ENCODE results near the gene PRR27. TPM values are rescaled to one million over a fixed set of nuclear protein-coding genes. Genes with fewer than 3 reads are reported as not detected.
"Not testable (repeated sequence)": the region's sequence is repeated elsewhere in the genome, so short reads cannot be mapped to it uniquely, and the experiment has no call there.

PRR27 gene
- total RNA-seq, 2 donors from 2014 or later, result not detected

DNA sequence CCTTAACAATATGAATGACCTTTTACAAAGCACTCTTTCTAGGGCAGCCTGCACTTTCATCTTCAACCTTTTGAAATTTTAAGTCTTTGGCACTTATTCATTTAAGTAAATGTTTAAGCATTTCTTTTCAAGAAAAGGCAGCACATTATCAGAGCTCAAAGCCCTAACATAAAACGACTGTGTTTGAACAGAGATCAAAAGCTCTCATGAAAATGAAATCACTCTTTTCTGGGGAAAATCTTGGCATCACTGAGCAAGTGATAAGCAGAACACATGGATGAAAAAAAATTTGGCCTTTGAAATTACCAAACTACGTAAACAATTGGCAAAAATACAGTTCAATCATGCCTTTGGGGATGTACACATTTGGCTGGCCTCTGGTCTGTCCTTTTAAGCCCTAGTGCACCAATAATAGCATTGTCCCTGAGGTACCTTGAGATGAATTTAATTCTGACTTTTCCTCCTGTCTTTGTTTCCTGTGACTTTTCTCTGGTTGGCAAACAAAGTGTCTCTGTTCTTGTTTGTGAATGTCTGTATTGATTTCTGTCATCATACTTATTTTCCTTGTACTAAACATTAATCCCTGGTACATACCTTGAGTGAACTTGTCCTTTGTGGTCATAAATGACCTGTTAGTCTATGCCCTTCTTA, 28.6 kb downstream of the PRR27 start:
- H3K4me3 Mint-ChIP-seq, result no peak overlapping the region
- H3K9me3 ChIP-seq (ENCODE audit: control insufficient read depth, low read length, poor library complexity, severe bottlenecking), result no peaks in the 10 kb centered on the region
- H3K27ac Mint-ChIP-seq, result no peak overlapping the region
- H3K27me3 Mint-ChIP-seq, result peaks cover 11% of the 10 kb centered on the region
- ATAC-seq, result no peak
- no peak for DNase-seq
- no peaks in the 10 kb centered on the region for H3K36me3 Mint-ChIP-seq (ENCODE audit: low read depth)
- no peaks in the 10 kb centered on the region for H3K4me1 Mint-ChIP-seq

DNA sequence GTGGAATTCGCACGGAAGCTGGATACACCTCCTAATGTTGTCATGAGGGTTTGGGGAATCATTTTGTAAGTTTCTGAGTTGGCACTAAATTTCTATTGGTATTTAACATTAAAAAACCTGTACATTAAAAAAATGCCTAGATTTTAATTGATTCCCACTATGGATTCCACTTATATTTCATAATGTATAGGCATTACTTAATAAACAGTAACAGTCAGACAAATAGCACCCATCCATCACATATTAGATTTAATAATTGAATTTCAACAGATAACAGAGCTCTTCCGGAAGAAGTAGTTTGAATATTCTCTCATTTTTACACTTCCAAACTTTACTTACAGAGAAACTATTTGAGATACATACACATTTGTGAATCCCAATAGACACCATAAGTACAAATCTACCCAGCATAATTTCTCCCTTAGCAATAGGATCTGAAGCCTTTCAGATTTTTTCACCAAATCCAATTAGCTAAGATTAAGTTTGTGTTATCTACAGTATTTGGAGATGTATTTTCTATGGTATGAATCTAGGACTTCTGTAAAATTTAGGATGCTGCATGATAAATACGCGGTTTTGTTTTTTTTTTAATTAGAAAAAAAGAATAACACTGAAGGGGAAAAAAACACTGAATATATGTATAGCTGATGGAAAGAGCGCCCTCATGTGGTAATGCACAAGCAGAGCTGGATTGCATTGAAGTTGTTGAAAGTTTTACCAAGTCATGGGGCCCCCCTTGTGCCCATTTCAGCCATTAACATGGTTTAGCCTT, 29.3 kb downstream of the PRR27 start:
- no peak for DNase-seq
- no peak overlapping the region for H3K4me3 Mint-ChIP-seq
- H3K4me1 Mint-ChIP-seq, result no peaks in the 10 kb centered on the region
- no peak overlapping the region for H3K27ac Mint-ChIP-seq
- H3K36me3 Mint-ChIP-seq (ENCODE audit: low read depth), result no peaks in the 10 kb centered on the region
- no peaks in the 10 kb centered on the region for H3K9me3 ChIP-seq (ENCODE audit: control insufficient read depth, low read length, poor library complexity, severe bottlenecking)
- ATAC-seq, result no peak
- H3K27me3 Mint-ChIP-seq, result peaks cover 11% of the 10 kb centered on the region

DNA sequence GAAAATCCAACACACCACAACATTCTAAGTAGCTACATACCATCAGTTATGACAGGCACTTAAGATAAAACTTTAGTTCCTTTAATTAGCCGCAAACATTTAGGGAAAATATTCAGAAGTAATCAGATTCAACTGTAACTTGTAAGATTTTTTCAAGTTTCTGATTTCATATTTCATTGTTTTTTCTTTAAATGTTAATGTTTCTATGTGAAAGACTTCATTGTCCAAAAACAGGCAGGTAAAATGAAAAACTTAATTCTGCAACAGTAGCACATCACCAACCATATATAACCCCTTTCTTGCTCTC, 29.9 kb downstream of the PRR27 start:
- ATAC-seq (no peak), DNase-seq (no peak)
- no peaks in the 10 kb centered on the region for H3K9me3 ChIP-seq (ENCODE audit: control insufficient read depth, low read length, poor library complexity, severe bottlenecking)
- Mint-ChIP-seq H3K36me3 (ENCODE audit: low read depth) (no peaks in the 10 kb centered on the region), H3K27ac (no peak overlapping the region), H3K4me3 (no peak overlapping the region), H3K27me3 (peaks cover 11% of the 10 kb centered on the region), H3K4me1 (no peaks in the 10 kb centered on the region)

DNA sequence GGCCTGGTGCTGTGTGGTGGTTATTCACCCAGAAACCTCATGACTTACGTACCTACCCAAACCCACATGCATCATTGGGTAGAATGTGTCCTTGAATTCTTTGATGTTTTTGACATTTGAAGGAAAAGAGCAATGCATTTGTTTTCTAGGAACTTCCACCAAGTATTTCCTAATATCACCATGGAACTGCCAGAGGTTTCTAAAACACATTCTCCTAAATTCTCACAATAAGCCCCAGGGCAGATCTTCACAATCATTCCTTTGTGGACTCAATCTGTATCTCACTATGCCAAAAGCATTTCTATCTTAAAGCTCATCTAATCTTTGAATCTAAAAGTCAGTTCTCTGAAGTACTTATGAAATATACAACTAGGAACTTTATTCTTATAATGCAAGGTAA, 33.2 kb downstream of the PRR27 start:
- no peaks in the 10 kb centered on the region for H3K9me3 ChIP-seq (ENCODE audit: control insufficient read depth, low read length, poor library complexity, severe bottlenecking)
- H3K36me3 Mint-ChIP-seq (ENCODE audit: low read depth), result no peaks in the 10 kb centered on the region
- ATAC-seq (no peak), DNase-seq (no peak)
- H3K27me3 Mint-ChIP-seq, result peaks cover 11% of the 10 kb centered on the region
- H3K27ac Mint-ChIP-seq, result no peak overlapping the region
- H3K4me1 Mint-ChIP-seq, result no peaks in the 10 kb centered on the region
- H3K4me3 Mint-ChIP-seq, result no peak overlapping the region

DNA sequence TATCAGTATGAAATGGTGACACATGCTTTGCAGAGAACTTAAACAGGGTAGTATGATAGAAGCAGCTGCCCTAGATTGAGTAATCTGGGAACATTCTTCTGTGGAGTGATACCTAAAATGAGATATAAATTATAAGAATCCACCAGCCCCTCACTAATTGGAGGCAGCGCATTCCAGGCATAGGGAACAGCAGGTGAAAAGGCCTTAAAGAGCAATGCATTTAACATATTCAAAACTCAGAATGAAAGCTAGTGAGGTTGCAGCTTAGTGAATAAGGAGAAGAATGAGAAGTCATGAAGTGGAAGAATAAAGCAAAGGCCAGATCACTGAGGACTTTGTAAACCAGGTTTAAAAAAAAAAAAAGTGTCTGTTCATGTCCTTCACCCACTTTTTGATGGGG, 36.5 kb downstream of the PRR27 start:
- no peaks in the 10 kb centered on the region for H3K9me3 ChIP-seq (ENCODE audit: control insufficient read depth, low read length, poor library complexity, severe bottlenecking)
- DNase-seq (no peak), ATAC-seq (no peak)
- Mint-ChIP-seq H3K4me3 (no peak overlapping the region), H3K4me1 (no peaks in the 10 kb centered on the region), H3K36me3 (ENCODE audit: low read depth) (no peaks in the 10 kb centered on the region), H3K27ac (no peak overlapping the region), H3K27me3 (no peaks in the 10 kb centered on the region)

DNA sequence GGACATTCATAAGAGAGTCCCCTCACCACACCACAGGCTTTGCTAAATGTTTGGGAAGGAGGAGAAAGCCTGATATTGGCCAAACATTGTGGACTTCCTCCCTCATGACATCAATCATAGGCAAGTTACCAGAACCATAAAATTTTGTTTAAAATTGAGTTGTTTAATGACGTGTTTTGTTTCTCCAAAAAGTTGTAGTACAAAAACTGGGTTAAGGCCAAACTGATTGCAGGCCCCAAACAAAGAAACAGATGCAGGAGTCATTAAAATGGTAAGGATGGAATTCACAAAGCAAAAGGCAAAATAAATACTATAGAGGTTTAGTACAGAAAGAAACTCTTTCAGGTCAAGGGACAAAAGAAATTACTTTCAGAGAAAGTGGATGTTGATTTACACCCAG, 37.6 kb downstream of the PRR27 start:
- no peaks in the 10 kb centered on the region for H3K27me3 Mint-ChIP-seq
- no peaks in the 10 kb centered on the region for H3K9me3 ChIP-seq (ENCODE audit: control insufficient read depth, low read length, poor library complexity, severe bottlenecking)
- no peaks in the 10 kb centered on the region for H3K36me3 Mint-ChIP-seq (ENCODE audit: low read depth)
- H3K4me3 Mint-ChIP-seq, result no peak overlapping the region
- DNase-seq (no peak), ATAC-seq (no peak)
- H3K4me1 Mint-ChIP-seq, result no peaks in the 10 kb centered on the region
- H3K27ac Mint-ChIP-seq, result no peak overlapping the region

DNA sequence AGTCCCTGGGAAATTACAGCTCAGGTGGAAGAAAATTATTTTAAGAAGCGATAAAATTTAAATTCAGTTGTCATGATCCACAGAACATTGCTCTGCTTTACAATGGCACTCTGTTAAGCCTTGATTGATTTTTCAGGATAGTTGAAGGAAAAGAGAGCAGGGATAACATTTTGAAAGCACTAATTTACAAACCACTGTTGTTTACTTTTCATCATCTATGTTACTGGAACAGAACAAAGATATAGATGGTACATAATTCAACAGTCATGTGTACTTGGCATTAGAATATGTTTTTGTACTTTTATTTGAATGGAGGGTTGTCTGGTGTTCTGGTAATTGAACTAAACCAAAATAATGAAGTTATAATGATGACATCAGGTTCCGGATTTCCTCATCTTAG, 38.9 kb downstream of the PRR27 start:
- DNase-seq (no peak), ATAC-seq (no peak)
- Mint-ChIP-seq H3K27me3 (no peaks in the 10 kb centered on the region), H3K4me3 (no peak overlapping the region), H3K4me1 (no peaks in the 10 kb centered on the region), H3K36me3 (ENCODE audit: low read depth) (no peaks in the 10 kb centered on the region), H3K27ac (no peak overlapping the region)
- H3K9me3 ChIP-seq (ENCODE audit: control insufficient read depth, low read length, poor library complexity, severe bottlenecking), result no peaks in the 10 kb centered on the region

DNA sequence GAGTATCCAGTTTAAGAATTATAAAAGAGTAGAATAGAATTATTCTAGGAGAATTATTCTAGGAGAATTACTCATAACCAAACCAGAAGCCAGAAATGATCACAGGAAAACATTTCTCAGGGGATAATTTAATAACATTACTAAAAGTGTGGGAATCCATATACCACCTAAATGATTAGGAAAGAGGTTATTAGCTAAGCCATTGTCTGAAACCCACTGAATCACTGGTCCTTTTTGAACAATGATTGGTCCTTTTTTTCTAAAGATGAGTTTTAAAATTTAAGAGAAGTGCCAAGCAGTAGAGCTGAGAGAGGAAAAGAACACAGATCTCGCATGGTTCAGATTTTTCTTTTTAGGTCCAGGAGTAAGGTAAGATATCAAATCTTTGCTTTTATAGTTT, 41.4 kb downstream of the PRR27 start, which contains the start of gene ODAM:
Gene ODAM (plus strand): TSS at position 301 of the 400 bp plus-strand sequence. CDS start 819 bp downstream, outside the sequence.
- H3K9me3 ChIP-seq (ENCODE audit: control insufficient read depth, low read length, poor library complexity, severe bottlenecking), result no peaks in the 10 kb centered on the region
- no peak for DNase-seq
- Mint-ChIP-seq H3K27me3 (no peaks in the 10 kb centered on the region), H3K4me3 (no peak within 1 kb of the TSS), H3K36me3 (ENCODE audit: low read depth) (no peaks in the 10 kb centered on the region), H3K27ac (no peak within 1 kb of the TSS), H3K4me1 (no peaks in the 10 kb centered on the region)
- no peak for ATAC-seq

DNA sequence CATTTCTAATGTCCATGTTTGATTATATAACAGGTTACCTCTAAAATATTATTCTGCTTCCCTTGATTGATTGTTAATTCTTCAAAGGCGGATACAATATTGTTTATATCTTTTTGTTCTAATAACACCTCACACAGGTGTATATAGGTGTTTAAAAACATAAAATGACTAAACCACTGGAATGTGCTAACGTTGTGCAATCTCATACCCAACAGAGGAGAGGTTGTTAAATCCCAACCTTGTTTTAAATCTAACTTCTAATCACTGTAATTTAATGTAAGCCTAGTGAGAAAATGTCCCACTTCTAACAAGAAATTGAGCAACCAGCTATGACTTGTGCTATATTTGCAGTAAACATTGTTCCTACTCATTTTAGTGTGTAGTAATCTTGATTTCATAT, 42.8 kb downstream of the PRR27 start:
- Mint-ChIP-seq H3K27ac (no peak overlapping the region), H3K27me3 (no peaks in the 10 kb centered on the region), H3K36me3 (ENCODE audit: low read depth) (no peaks in the 10 kb centered on the region), H3K4me1 (no peaks in the 10 kb centered on the region), H3K4me3 (no peak overlapping the region)
- no peak for ATAC-seq
- DNase-seq, result no peak
- H3K9me3 ChIP-seq (ENCODE audit: control insufficient read depth, low read length, poor library complexity, severe bottlenecking), result no peaks in the 10 kb centered on the region

DNA sequence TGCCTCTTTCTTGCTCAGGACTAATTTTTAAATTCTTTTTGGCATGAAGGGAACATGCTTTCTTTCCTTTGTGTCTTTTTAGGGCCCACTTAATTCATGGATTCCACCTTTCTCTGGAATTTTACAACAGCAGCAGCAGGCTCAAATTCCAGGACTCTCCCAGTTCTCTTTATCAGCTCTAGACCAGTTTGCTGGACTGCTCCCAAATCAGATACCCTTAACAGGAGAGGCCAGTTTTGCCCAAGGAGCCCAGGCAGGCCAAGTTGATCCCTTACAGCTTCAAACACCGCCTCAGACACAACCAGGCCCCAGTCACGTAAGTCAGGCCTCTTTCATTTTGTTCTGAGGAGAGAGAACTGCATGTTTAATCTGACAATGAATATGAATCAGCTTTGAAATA, 43.8 kb downstream of the PRR27 start:
- Mint-ChIP-seq H3K27me3 (no peaks in the 10 kb centered on the region), H3K4me3 (no peak overlapping the region), H3K4me1 (no peaks in the 10 kb centered on the region), H3K36me3 (ENCODE audit: low read depth) (no peaks in the 10 kb centered on the region), H3K27ac (no peak overlapping the region)
- ATAC-seq (no peak), DNase-seq (no peak)
- no peaks in the 10 kb centered on the region for H3K9me3 ChIP-seq (ENCODE audit: control insufficient read depth, low read length, poor library complexity, severe bottlenecking)

DNA sequence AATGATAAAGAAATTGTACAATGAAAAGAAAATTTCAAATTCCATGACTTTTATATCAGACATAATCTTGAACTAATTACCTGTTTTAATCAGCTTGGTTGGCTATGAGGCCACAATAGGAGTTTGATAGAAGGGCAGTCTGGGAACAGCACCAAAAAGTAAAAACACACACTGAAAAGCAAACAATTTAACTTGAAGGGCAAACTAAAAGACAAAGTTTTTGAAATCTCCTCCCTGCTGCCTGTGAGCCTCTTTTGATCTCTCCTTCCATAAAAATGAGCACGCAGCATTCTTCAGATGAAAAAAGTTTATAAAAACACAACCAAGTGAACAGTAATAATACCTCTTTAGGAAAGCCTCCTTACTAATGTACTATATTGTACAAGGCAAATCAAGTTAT, 49.6 kb downstream of the PRR27 start:
- H3K36me3 Mint-ChIP-seq (ENCODE audit: low read depth), result no peaks in the 10 kb centered on the region
- H3K27me3 Mint-ChIP-seq, result no peaks in the 10 kb centered on the region
- no peaks in the 10 kb centered on the region for H3K9me3 ChIP-seq (ENCODE audit: control insufficient read depth, low read length, poor library complexity, severe bottlenecking)
- no peak for ATAC-seq
- H3K4me3 Mint-ChIP-seq, result no peak overlapping the region
- H3K4me1 Mint-ChIP-seq, result no peaks in the 10 kb centered on the region
- no peak overlapping the region for H3K27ac Mint-ChIP-seq
- DNase-seq, result no peak

DNA sequence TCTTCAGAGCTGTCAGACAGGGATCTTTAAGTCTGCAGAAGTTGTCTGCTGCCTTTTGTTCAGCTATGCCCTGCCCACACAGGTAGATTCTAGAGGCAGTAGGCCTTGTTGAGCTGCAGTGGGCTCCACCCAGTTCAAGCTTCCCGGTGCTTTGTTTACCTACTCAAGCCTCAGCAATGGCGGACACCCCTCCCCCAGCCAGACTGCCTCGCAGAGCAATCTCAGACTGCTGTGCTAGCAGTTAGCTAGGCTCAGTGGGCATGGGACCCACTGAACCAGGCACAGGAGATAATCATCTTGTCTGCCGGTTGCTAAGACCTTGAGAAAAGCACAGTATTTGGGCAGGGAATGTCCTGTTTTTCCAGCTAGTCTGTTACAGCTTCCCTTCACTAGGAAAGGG, 58.7 kb downstream of the PRR27 start:
- not testable (repeated sequence) for H3K4me3 Mint-ChIP-seq; H3K27ac Mint-ChIP-seq; DNase-seq; H3K4me1 Mint-ChIP-seq; H3K36me3 Mint-ChIP-seq (ENCODE audit: low read depth); H3K27me3 Mint-ChIP-seq; ATAC-seq; H3K9me3 ChIP-seq (ENCODE audit: control insufficient read depth, low read length, poor library complexity, severe bottlenecking)
